ENCODE data around the gene PAWR. TPM values are rescaled to one million over a fixed set of nuclear protein-coding genes. Genes with fewer than 3 reads are reported as not detected.
"Not testable (repeated sequence)": the region's sequence is repeated elsewhere in the genome, so short reads cannot be mapped to it uniquely, and the experiment has no call there.

The PAWR gene
- total RNA-seq, 8 experiments from 2014 or later = 15.2 to 35.5 (median 18.6) TPM

- no peak overlapping the region for H3K4me3 ChIP-seq
- in situ Hi-C loops (cut with MboI; ENCODE audit: low pct_unique_long_range_greater_than_20kb in 2 of 9, low sequenced_read_pairs in 9 of 9, unreplicated experiment in 9 of 9) = no loop called here
- no peak overlapping the region for H3K27ac ChIP-seq
- H3K4me1 ChIP-seq (replicated peaks in 1 of 2) = no peaks in the 10 kb centered on the region
- 91 to 100% (median 100%) methylated on average over 1 of the region's 1 CpG; no CpG with 5 or more reads in 2 of the 10 experiments for WGBS, 10 experiments
- ATAC-seq (replicated peaks in 6 of 8) = peak in 3 of 8 experiments; percentile 36 to 72 (median 71)
These were observed 55.8 kb downstream of the PAWR start for GRCh38 chr12:79634957-79635471.

DNA sequence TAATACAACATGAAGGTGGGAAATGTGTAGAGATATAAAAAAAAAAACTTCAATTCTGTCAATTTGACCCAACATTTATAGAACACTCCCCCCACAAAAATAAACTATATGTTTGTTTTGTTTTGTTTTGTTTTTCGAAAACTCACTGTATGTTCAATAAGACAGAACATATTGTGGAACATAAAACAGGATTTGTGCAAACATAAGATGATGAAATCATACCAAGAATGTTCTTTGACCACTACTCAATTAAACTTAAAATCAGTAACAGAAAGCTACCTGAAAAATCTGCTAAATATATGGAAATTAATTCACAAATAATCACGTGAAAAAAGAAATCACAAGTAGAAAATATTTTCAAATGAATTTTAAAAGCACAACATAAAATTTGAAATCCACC is 61.2 kb downstream of the PAWR start:
- Histone ChIP-seq H3K27ac (no peak overlapping the region), H3K4me1 (replicated peaks in 1 of 2) (no peaks in the 10 kb centered on the region), H3K4me3 (no peak overlapping the region)
- WGBS, 10 experiments = 86 to 100% (median 97%) methylated on average over 2 of the region's 2 CpGs; no CpG with 5 or more reads in 1 of the 10 experiments
- ATAC-seq (replicated peaks in 6 of 8) = no peak
- in situ Hi-C loops (cut with MboI; ENCODE audit: low pct_unique_long_range_greater_than_20kb in 2 of 9, low sequenced_read_pairs in 9 of 9, unreplicated experiment in 9 of 9) = no loop called here

- H3K4me3 ChIP-seq; H3K27ac ChIP-seq; ATAC-seq (replicated peaks in 6 of 8); H3K4me1 ChIP-seq (replicated peaks in 1 of 2); in situ Hi-C loops (cut with MboI; ENCODE audit: low pct_unique_long_range_greater_than_20kb in 2 of 9, low sequenced_read_pairs in 9 of 9, unreplicated experiment in 9 of 9): not testable (repeated sequence)
- no CpG with 5 or more reads among the region's 7 CpGs for WGBS, 10 experiments
These were observed 64.0 kb downstream of the PAWR start for GRCh38 chr12:79626735-79627134.

- H3K4me3 ChIP-seq = no peak overlapping the region
- ATAC-seq (replicated peaks in 6 of 8) = no peak
- in situ Hi-C loops (cut with MboI; ENCODE audit: low pct_unique_long_range_greater_than_20kb in 2 of 9, low sequenced_read_pairs in 9 of 9, unreplicated experiment in 9 of 9) = no loop called here
- H3K4me1 ChIP-seq (replicated peaks in 1 of 2) = no peaks in the 10 kb centered on the region
- H3K27ac ChIP-seq = no peak overlapping the region
- WGBS, 10 experiments = 69 to 100% (median 85%) methylated on average over 1 to 2 of the region's 2 CpGs
These were observed 66.4 kb downstream of the PAWR start for GRCh38 chr12:79624378-79624777.

- peak in 3 of 8 experiments; percentile 58 to 75 (median 64) for ATAC-seq (replicated peaks in 6 of 8)
- in situ Hi-C loops (cut with MboI; ENCODE audit: low pct_unique_long_range_greater_than_20kb in 2 of 9, low sequenced_read_pairs in 9 of 9, unreplicated experiment in 9 of 9) = no loop called here
- Histone ChIP-seq H3K27ac (no peak overlapping the region), H3K4me3 (no peak overlapping the region), H3K4me1 (replicated peaks in 1 of 2) (no peaks in the 10 kb centered on the region)
- WGBS, 10 experiments = 36 to 100% (median 87%) methylated on average over 2 to 3 of the region's 3 CpGs; no CpG with 5 or more reads in 1 of the 10 experiments
These were observed 70.7 kb downstream of the PAWR start for GRCh38 chr12:79619872-79620562.

DNA sequence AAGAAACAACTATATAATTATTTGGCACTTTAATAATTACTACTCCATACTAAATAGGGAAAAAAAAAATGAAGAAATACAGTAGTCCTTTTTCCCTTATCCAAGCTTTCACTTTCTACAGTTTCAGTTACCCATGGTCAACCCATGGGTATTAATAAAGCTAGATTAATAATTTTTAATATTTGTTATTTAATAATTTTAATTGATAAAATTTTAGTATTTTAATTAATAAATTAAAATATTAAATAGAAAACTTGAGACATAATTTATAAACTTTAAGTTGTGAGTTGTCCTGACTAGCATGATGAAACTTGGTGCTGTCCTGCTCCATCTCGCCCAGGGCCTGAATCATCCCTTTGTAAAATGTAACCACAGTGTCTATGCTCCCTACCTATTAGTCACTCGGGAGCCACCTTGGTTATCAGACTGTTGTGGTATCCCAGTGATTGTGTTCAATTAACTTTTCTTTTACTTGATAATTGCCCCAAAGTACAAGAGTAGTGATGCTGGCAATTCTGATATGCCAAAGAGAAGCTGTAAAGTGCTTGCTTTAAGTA is 71.8 kb downstream of the PAWR start:
- in situ Hi-C loops (cut with MboI; ENCODE audit: low pct_unique_long_range_greater_than_20kb in 2 of 9, low sequenced_read_pairs in 9 of 9, unreplicated experiment in 9 of 9) = no loop called here
- WGBS, 10 experiments = 30 to 100% (median 94%) methylated on average over 1 to 2 of the region's 2 CpGs; no CpG with 5 or more reads in 1 of the 10 experiments
- Histone ChIP-seq H3K4me3 (no peak overlapping the region), H3K27ac (no peak overlapping the region), H3K4me1 (replicated peaks in 1 of 2) (no peaks in the 10 kb centered on the region)
- ATAC-seq (replicated peaks in 6 of 8) = no peak

GRCh38 chr12:79617696-79618095 is 73.1 kb downstream of the PAWR start:
- Histone ChIP-seq H3K4me1 (replicated peaks in 1 of 2) (no peaks in the 10 kb centered on the region), H3K27ac (no peak overlapping the region), H3K4me3 (no peak overlapping the region)
- 80 to 100% (median 100%) methylated on average over 1 to 4 of the region's 4 CpGs; no CpG with 5 or more reads in 1 of the 10 experiments for WGBS, 10 experiments
- ATAC-seq (replicated peaks in 6 of 8) = no peak
- in situ Hi-C loops (cut with MboI; ENCODE audit: low pct_unique_long_range_greater_than_20kb in 2 of 9, low sequenced_read_pairs in 9 of 9, unreplicated experiment in 9 of 9) = no loop called here

DNA sequence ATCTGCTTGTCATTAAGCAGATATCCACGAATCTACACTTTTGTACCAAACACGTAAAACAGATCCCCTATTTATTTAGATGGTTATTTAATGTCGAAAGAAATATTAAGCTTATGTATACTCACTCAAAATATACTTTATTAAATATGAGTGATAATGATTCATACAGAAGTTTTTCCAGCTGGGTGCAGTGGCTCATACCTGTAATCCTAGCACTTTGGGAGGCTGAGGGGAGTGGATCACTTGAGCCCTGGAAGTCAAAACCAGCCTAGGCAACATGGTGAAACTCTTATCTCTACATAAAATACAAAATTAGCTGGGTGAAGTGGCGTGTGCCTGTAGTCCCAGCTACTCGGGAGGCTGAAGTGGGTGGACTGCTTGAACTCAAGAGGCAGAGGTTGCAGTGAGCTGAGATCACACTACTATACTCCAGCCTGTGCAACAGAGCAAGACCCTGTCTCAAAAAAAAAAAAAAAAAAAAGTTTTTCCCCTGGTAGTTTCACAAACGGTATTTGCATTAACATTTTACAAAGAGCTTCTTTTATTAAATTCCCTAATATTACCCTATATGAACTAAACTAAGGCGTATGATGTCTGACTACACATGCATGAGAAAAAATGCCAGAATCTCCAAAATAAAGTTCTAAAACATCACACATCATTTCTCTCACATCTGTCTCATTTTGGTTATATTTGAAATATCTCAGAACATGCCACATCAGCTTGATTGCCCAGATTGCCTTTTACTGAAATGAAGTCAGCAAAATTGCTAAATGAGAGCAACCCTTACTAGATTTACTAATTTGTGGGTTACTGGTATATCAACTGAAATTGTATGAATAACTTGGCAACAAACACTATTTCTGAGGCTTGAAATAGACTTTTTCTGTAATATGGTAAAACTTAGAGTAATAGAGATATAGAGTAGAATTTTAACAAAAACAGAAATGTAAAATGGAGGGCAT is 74.9 kb downstream of the PAWR start:
- Histone ChIP-seq H3K27ac (no peak overlapping the region), H3K4me1 (replicated peaks in 1 of 2) (no peaks in the 10 kb centered on the region), H3K4me3 (no peak overlapping the region)
- in situ Hi-C loops (cut with MboI; ENCODE audit: low pct_unique_long_range_greater_than_20kb in 2 of 9, low sequenced_read_pairs in 9 of 9, unreplicated experiment in 9 of 9) = no loop called here
- WGBS, 10 experiments = 74 to 100% (median 93%) methylated on average over 2 to 7 of the region's 7 CpGs; no CpG with 5 or more reads in 2 of the 10 experiments
- no peak for ATAC-seq (replicated peaks in 6 of 8)

- WGBS, 10 experiments = 73 to 100% (median 100%) methylated on average over 1 to 3 of the region's 3 CpGs; no CpG with 5 or more reads in 1 of the 10 experiments
- Histone ChIP-seq H3K4me1 (replicated peaks in 1 of 2) (no peaks in the 10 kb centered on the region), H3K27ac (no peak overlapping the region), H3K4me3 (no peak overlapping the region)
- ATAC-seq (replicated peaks in 6 of 8) = no peak
- in situ Hi-C loops (cut with MboI; ENCODE audit: low pct_unique_long_range_greater_than_20kb in 2 of 9, low sequenced_read_pairs in 9 of 9, unreplicated experiment in 9 of 9) = no loop called here
These were observed 76.0 kb downstream of the PAWR start for GRCh38 chr12:79614730-79615129.

GRCh38 chr12:79601908-79602307 is 88.9 kb downstream of the PAWR start:
- no peak for ATAC-seq (replicated peaks in 6 of 8)
- in situ Hi-C loops (cut with MboI; ENCODE audit: low pct_unique_long_range_greater_than_20kb in 2 of 9, low sequenced_read_pairs in 9 of 9, unreplicated experiment in 9 of 9) = no loop called here
- WGBS, 10 experiments = 63 to 100% (median 94%) methylated on average over 1 to 2 of the region's 2 CpGs
- H3K4me3 ChIP-seq = no peak overlapping the region
- H3K4me1 ChIP-seq (replicated peaks in 1 of 2) = no peaks in the 10 kb centered on the region
- no peak overlapping the region for H3K27ac ChIP-seq

- in situ Hi-C loops (cut with MboI; ENCODE audit: low pct_unique_long_range_greater_than_20kb in 2 of 9, low sequenced_read_pairs in 9 of 9, unreplicated experiment in 9 of 9) = no loop called here
- Histone ChIP-seq H3K4me1 (replicated peaks in 1 of 2) (no peaks in the 10 kb centered on the region), H3K4me3 (no peak overlapping the region), H3K27ac (no peak overlapping the region)
- no peak for ATAC-seq (replicated peaks in 6 of 8)
- 37 to 100% (median 84%) methylated on average over 1 to 3 of the region's 3 CpGs; no CpG with 5 or more reads in 2 of the 10 experiments for WGBS, 10 experiments
These were observed 92.9 kb downstream of the PAWR start for GRCh38 chr12:79597910-79598309.

- H3K27ac ChIP-seq = no peak overlapping the region
- WGBS, 10 experiments = 93 to 100% (median 95%) methylated on average over 1 to 8 of the region's 10 CpGs; no CpG with 5 or more reads in 1 of the 10 experiments
- H3K4me1 ChIP-seq (replicated peaks in 1 of 2) = no peaks in the 10 kb centered on the region
- no peak for ATAC-seq (replicated peaks in 6 of 8)
- no peak overlapping the region for H3K4me3 ChIP-seq
- in situ Hi-C loops (cut with MboI; ENCODE audit: low pct_unique_long_range_greater_than_20kb in 2 of 9, low sequenced_read_pairs in 9 of 9, unreplicated experiment in 9 of 9) = no loop called here
These were observed 93.9 kb downstream of the PAWR start for GRCh38 chr12:79596719-79597350.
